DMS 273 treated with DMSO at 0.1 percent for 48 hours (cell line): ENCODE measurements around the gene ZNF140.

Source experiments
- DNase-seq: peaks from one replicate; lab custom pipeline; 2025; lab: John Stamatoyannopoulos, UW

ZNF140 gene

GRCh38 chr12:133130038-133130807, 49.5 kb downstream of the ZNF140 start, which contains the start of the genes ZNF10 and ZNF891:
Gene ZNF10 (plus strand): TSS chr12:133130627. CDS start chr12:133144493, 13,866 bp downstream.
Gene ZNF891 (minus strand): TSS chr12:133130274. CDS start chr12:133121918, 8,356 bp downstream.
- peak; percentile 77 for DNase-seq

GRCh38 chr12:133130808-133131128, 50.0 kb downstream of the ZNF140 start:
- no peak for DNase-seq

- DNase-seq = no peak
Observed at GRCh38 chr12:133135747-133136146, 55.0 kb downstream of the ZNF140 start.

GRCh38 chr12:133145981-133146380, 65.3 kb downstream of the ZNF140 start:
- DNase-seq = no peak

- no peak for DNase-seq
Observed at GRCh38 chr12:133156125-133156690, 75.5 kb downstream of the ZNF140 start.
